Measurements from ENCODE around the gene RPS2.
"Not testable (repeated sequence)": the region's sequence is repeated elsewhere in the genome, so short reads cannot be mapped to it uniquely, and the experiment has no call there.

RPS2 gene

DNA sequence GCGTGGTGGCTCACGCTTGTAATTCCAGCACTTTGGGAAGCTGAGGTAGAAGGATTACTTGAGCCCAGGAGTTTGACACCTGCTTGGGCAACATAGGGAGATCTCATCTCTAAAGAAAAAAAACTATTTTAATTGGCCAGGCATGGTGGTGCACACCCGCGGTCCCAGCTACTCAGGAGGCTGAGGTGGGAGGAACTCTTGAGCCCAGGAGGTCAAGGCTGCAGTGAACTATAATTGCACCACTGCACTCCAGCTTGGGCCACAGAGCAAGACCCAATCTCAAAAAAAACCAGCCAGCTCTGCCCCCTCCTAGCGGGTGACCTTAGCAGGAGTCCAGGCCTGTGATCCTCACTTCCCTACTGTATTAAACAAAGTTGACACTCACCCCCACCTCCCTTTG is 40.5 kb downstream of the RPS2 start:
- TF ChIP-seq, protein P1, sequence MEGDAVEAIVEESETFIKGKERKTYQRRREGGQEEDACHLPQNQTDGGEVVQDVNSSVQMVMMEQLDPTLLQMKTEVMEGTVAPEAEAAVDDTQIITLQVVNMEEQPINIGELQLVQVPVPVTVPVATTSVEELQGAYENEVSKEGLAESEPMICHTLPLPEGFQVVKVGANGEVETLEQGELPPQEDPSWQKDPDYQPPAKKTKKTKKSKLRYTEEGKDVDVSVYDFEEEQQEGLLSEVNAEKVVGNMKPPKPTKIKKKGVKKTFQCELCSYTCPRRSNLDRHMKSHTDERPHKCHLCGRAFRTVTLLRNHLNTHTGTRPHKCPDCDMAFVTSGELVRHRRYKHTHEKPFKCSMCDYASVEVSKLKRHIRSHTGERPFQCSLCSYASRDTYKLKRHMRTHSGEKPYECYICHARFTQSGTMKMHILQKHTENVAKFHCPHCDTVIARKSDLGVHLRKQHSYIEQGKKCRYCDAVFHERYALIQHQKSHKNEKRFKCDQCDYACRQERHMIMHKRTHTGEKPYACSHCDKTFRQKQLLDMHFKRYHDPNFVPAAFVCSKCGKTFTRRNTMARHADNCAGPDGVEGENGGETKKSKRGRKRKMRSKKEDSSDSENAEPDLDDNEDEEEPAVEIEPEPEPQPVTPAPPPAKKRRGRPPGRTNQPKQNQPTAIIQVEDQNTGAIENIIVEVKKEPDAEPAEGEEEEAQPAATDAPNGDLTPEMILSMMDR (IDR thresholded peaks at IDR 0.05; ENCODE audit: control insufficient read depth, extremely low read depth, insufficient read depth) = no peak
- no peak overlapping the region for H3K4me3 ChIP-seq (ENCODE audit: low read depth, low read length)

DNA sequence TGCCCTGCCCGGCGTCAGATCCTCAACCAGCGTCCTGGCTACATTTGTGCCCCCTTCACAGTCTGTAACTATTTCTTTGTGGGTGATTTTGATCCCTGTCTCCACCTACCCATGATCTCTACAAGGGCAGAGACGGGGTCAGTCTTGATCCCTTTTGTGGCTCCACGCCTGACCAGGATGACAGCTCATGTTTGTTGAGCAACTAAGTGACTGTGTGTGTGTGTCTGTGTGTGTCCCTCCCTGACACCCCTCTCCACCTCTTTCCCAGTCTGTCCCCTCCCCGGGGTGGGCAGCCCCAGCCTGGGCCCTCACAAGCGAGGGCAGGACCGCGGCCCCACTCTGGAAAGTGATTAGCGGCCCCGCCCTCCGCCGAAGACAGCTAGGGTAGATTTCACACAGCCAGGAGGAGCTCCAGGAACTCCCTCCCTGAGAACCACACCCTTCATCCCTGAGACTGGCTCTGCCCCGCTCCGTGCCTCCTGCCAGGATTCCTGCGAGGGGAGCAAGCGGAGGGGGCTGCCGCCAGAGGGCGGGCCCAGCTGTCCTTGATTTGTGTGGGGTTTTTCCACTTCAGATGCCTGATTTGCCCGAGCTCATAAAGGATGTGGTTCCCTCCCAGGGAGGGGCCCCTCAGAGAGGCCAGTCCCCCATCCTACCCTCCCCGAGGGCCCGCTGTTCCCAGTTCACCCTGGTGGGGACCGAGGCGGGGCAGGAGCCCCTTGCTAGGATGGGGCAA is 41.2 kb downstream of the RPS2 start:
- TF ChIP-seq, protein P1 (IDR thresholded peaks at IDR 0.05; ENCODE audit: control insufficient read depth, extremely low read depth, insufficient read depth) = no peak
- H3K4me3 ChIP-seq (ENCODE audit: low read depth, low read length) = no peak overlapping the region
- DNase-seq (ENCODE audit: low read depth) = no peak

More for the DNA sequence above, 40.5 kb downstream of the RPS2 start:
- DNase-seq (ENCODE audit: low read depth) = no peak

DNA sequence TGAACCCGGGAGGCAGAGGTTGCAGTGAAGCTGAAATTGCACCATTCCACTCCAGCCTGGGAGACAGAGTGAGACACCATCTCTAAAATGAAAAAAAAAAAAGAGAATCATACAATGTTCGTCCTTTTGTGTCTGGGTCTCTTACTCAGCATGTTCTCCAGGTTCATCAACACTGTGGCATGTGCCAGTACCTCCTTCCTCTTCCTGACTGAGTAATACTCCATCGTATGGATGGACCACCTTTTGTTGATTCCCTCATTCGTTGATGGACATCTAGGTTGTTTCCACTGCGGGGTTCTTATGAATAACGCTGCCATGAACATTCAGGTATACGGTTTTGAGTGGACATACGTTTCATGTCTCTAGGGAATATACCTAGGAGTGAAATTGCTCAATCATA is 42.3 kb downstream of the RPS2 start:
- no peak for DNase-seq (ENCODE audit: low read depth)
- TF ChIP-seq, protein P1 (IDR thresholded peaks at IDR 0.05; ENCODE audit: control insufficient read depth, extremely low read depth, insufficient read depth) = no peak
- no peak overlapping the region for H3K4me3 ChIP-seq (ENCODE audit: low read depth, low read length)

DNA sequence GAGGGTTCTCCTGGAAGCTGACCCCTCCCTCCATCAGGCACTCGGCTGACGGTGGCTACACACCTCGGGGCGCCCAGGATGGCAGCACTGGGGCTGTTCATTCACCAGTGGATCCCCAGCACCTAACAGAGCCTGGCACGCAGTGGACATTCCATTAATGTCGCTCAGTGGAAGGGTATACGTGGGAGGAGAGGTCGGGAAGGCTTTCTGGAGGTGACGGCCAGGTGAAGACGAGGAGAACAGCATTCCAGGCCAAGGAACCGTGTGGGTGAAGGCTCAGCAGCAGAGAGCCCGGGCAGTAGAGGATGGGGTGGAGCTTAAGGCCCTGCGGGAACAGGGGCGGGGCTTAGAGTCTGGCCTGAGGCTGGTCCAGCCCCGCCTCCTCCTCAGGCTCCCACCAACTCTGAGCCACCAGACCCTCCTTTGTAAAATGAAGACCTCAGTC is 43.9 kb downstream of the RPS2 start:
- TF ChIP-seq, protein P1 (IDR thresholded peaks at IDR 0.05; ENCODE audit: control insufficient read depth, extremely low read depth, insufficient read depth) = no peak
- no peak for DNase-seq (ENCODE audit: low read depth)
- H3K4me3 ChIP-seq (ENCODE audit: low read depth, low read length) = no peak overlapping the region

DNA sequence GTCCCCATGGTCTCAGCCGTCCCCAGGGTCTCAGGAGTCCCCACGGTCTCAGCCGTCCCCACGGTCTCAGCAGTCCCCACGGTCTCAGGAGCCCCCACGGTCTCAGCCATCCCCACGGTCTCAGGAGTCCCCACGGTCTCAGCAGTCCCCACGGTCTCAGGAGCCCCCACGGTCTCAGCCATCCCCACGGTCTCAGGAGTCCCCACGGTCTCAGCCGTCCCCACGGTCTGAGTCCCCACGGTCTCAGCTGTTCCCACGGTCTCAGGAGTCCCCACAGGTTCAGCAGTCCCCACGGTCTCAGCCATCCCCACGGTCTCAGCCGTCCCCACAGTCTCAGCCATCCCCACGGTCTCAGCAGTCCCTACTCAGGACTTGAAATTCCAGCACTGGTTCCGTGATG is 44.5 kb downstream of the RPS2 start:
- not testable (repeated sequence) for H3K4me3 ChIP-seq (ENCODE audit: low read depth, low read length); DNase-seq (ENCODE audit: low read depth)

DNA sequence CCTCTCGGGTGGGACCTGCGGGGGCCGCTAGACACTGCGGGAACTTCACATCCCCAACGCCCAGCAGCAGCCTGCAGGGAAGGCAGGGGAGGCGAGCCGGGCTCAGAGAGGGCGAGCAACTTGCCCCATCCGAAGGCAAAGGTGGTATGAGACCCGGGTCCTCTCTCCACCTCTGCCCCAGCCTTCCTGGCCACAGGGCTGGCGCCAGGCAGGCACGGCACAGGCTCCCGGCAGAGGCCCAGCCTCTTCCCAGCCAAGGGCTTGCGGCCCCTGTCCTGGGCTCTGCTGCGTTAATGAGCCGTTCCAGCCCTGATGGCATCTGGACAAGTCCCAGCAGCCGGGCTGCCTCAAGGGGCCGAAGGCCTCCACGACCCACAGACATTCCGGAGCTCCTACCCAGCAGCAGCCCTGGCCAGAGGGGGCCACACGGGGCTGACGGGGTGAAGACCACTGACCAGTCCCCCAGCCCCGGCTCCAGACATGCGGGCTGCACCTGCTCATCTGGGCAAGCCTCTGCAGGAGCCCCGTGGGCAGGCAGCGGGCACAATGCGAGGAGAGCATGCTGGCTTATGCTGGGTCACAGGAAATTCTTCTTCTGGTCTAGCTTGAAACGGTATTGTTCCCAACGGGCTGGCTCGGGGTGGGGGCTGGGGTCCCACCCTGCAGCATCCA is 45.2 kb downstream of the RPS2 start:
- no peak for DNase-seq (ENCODE audit: low read depth)
- TF ChIP-seq, protein P1 (IDR thresholded peaks at IDR 0.05; ENCODE audit: control insufficient read depth, extremely low read depth, insufficient read depth) = no peak
- no peak overlapping the region for H3K4me3 ChIP-seq (ENCODE audit: low read depth, low read length)

DNA sequence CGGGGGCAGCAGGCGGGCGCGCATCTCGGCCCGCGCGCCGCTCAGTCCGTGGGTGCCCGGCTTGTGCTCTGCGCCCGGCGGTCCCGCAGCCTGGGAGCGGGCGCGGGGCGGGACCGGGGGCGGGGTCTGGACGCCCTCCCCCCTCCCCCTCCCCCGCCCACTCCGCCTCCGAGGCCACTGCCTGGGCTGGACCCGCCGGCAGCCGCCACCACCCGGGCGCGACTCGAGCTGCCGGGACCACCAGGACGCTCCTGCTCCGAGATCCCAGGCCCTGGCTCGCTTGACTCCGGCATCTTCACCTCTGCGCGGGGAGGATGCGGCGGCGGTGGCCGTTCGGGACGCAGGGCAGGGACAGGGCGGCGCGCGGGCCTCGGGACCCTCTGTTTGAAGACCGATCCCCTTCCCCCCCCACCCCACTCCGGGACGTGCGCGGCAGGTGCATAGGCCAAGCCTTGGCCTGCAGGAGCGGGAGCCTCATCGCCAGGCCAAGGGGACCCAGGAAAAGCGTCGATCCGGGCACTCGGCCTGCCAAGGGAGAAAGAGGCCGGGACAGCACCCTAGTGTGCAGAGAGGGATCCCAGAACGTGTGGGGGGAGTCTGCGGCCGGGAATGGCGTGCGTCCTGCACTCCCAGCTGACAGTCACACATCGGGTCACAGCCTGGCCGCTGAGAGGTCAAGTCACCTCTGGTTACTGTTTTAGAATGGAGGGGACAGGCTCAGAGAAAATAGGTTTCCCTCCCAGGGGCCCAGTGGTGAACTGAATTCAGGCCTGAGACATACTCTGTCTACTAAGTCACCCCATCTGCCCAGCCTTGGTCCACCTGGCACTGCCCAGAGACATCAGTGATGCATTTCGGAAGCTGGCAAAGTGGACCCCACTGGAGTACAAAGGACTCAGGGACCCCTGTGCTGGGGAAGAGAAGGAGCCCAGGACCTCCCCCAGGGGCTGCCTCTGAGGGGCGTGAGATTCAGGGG is 46.0 kb downstream of the RPS2 start, which contains the start of gene HS3ST6:
Gene HS3ST6 (minus strand): TSS at position 65 of the 976 bp plus-strand sequence. CDS start 92 bp downstream, outside the sequence.
- TF ChIP-seq, protein P1 (IDR thresholded peaks at IDR 0.05; ENCODE audit: control insufficient read depth, extremely low read depth, insufficient read depth) = no peak
- no peak for DNase-seq (ENCODE audit: low read depth)
- H3K4me3 ChIP-seq (ENCODE audit: low read depth, low read length) = no peak within 1 kb of the TSS

Measured in LNCaP clone FGC (cell line).